Uterus (tissue), 4 donors: ENCODE results near the gene MED22. TPM values are rescaled to one million over a fixed set of nuclear protein-coding genes. Genes with fewer than 3 reads are reported as not detected.

Experiments used
- DNase-seq, 2 donors: peaks; one replicate each; pipeline ENCODE4 v3.0.0-alpha.2; 2019 to 2020
- H3K27ac ChIP-seq, 2 donors: fragments of 200-600 bp; sonication (generic); 1 replicate in 1 of 2; 2 replicates in 1 of 2; pipeline ENCODE4 v1.5.1; 2016 to 2018
- H3K27me3 ChIP-seq, 2 donors: fragments of 200-600 bp; sonication (generic); one replicate each; pipeline ENCODE4 v1.5.1; 2018 to 2019; ENCODE audit warnings: control low read depth in 1 of 2
- H3K36me3 ChIP-seq, 2 donors: fragments of 200-600 bp; sonication (generic); one replicate each; pipeline ENCODE4 v1.5.1; 2019; ENCODE audit warnings: control low read depth in 1 of 2
- H3K4me1 ChIP-seq, 2 donors: fragments of 200-600 bp; sonication (generic); one replicate each; pipeline ENCODE4 v1.5.1; 2018 to 2019; ENCODE audit warnings: control low read depth in 1 of 2
- H3K4me3 ChIP-seq, 2 donors: fragments of 200-600 bp; sonication (generic); 1 replicate in 1 of 2; 2 replicates in 1 of 2; pipeline ENCODE4 v1.5.1; 2018 to 2019; ENCODE audit warnings: mild to moderate bottlenecking in 1 of 2
- H3K9me3 ChIP-seq, 2 donors: fragments of 200-600 bp; sonication (generic); one replicate each; pipeline ENCODE4 v1.5.1; 2019; ENCODE audit warnings: control low read depth in 1 of 2
- CTCF ChIP-seq, 4 experiments: fragments of 200-600 bp in 2 of 4; fragments of 450-650 bp in 2 of 4; sonication (generic) in 2 of 4; IDR thresholded peaks; one replicate each; pipeline ENCODE4 v1.5.1; 2016 to 2019; ENCODE audit warnings: antibody characterized with exemption in 4 of 4, mild to moderate bottlenecking in 2 of 4, moderate library complexity in 1 of 4
- POLR2A ChIP-seq, 2 donors: fragments of 450-650 bp; IDR thresholded peaks; one replicate each; pipeline ENCODE4 v1.6.1; 2016; ENCODE audit warnings: antibody characterized with exemption in 2 of 2, mild to moderate bottlenecking in 1 of 2, moderate library complexity in 1 of 2
- intact Hi-C: fragments of 100-400 bp; cut with DNase I; formaldehyde crosslinking; loops from one replicate; pipeline ENCODE4 v1.15.1; 2023; ENCODE audit warnings: low total_unique reads
- total RNA-seq, 4 donors: library from RNA; depleted of rRNA in 3 of 4; stranded (reverse); fragments of >200 nt in 3 of 4; gene quantifications; one replicate each; pipeline versions ENCODE4 v1.1.0 to v1.2.4, GENCODE V29; 2014 to 2023
- donor health status: DM: yes; HTN: yes; CAD: no.

The MED22 gene
- total RNA-seq, 4 donors from 2014 or later, result 10.0 to 41.0 (median 30.9) TPM

- intact Hi-C loops, result no loop called here
- TF ChIP-seq CTCF (IDR thresholded peaks at IDR 0.05), result no peak
- no peak for TF ChIP-seq POLR2A (IDR thresholded peaks at IDR 0.05)
- no peak for DNase-seq
- no peaks in the 10 kb centered on the region for H3K36me3 ChIP-seq
- H3K9me3 ChIP-seq, result no peaks in the 10 kb centered on the region
- H3K27ac ChIP-seq, result no peak overlapping the region
- H3K4me1 ChIP-seq, result peaks cover 0 to 7% of the 10 kb centered on the region in 2 donors
- no peak overlapping the region for H3K4me3 ChIP-seq
- no peaks in the 10 kb centered on the region for H3K27me3 ChIP-seq
Measured at GRCh38 chr9:133342570-133342969, 5.4 kb downstream of the MED22 start.

GRCh38 chr9:133342069-133342406 lies 5.9 kb downstream of the MED22 start:
- H3K27ac ChIP-seq, result no peak overlapping the region
- no peaks in the 10 kb centered on the region for H3K27me3 ChIP-seq
- no peaks in the 10 kb centered on the region for H3K9me3 ChIP-seq
- no peaks in the 10 kb centered on the region for H3K36me3 ChIP-seq
- no peak for DNase-seq
- no peak overlapping the region for H3K4me3 ChIP-seq
- intact Hi-C loops, result no loop called here
- TF ChIP-seq POLR2A (IDR thresholded peaks at IDR 0.05) (no peak), CTCF (IDR thresholded peaks at IDR 0.05) (no peak)
- peaks cover 0 to 7% of the 10 kb centered on the region in 2 donors for H3K4me1 ChIP-seq

- H3K36me3 ChIP-seq, result no peaks in the 10 kb centered on the region
- no peak overlapping the region for H3K4me3 ChIP-seq
- H3K9me3 ChIP-seq, result no peaks in the 10 kb centered on the region
- H3K4me1 ChIP-seq, result peaks cover 0 to 7% of the 10 kb centered on the region in 2 donors
- no peak for DNase-seq
- no peak overlapping the region for H3K27ac ChIP-seq
- no peaks in the 10 kb centered on the region for H3K27me3 ChIP-seq
- TF ChIP-seq POLR2A (IDR thresholded peaks at IDR 0.05), result no peak
- no peak for TF ChIP-seq CTCF (IDR thresholded peaks at IDR 0.05)
- intact Hi-C loops, result no loop called here
Measured at GRCh38 chr9:133341369-133342068, 6.4 kb downstream of the MED22 start.

GRCh38 chr9:133340916-133341315 lies 7.0 kb downstream of the MED22 start:
- intact Hi-C loops, result no loop called here
- Histone ChIP-seq H3K27me3 (no peaks in the 10 kb centered on the region), H3K4me1 (peaks cover 0 to 4% of the 10 kb centered on the region in 2 donors), H3K27ac (no peak overlapping the region), H3K9me3 (no peaks in the 10 kb centered on the region), H3K4me3 (no peak overlapping the region), H3K36me3 (no peaks in the 10 kb centered on the region)
- TF ChIP-seq POLR2A (IDR thresholded peaks at IDR 0.05) (no peak), CTCF (IDR thresholded peaks at IDR 0.05) (no peak)
- DNase-seq, result no peak

GRCh38 chr9:133340256-133340655 lies 7.7 kb downstream of the MED22 start:
- no peak overlapping the region for H3K4me3 ChIP-seq
- no peak overlapping the region for H3K27ac ChIP-seq
- no peaks in the 10 kb centered on the region for H3K27me3 ChIP-seq
- TF ChIP-seq CTCF (IDR thresholded peaks at IDR 0.05) (no peak), POLR2A (IDR thresholded peaks at IDR 0.05) (no peak)
- no peaks in the 10 kb centered on the region for H3K9me3 ChIP-seq
- H3K4me1 ChIP-seq, result peaks cover 0 to 6% of the 10 kb centered on the region in 2 donors
- intact Hi-C loops, result no loop called here
- no peaks in the 10 kb centered on the region for H3K36me3 ChIP-seq
- no peak for DNase-seq
